HG03064 (cell line): ENCODE data around the gene DHFR2.

Source experiments
- ATAC-seq: cut with Tn5 transposase; IDR thresholded peaks from one replicate; pipeline ENCODE4 v1.9.1; 2021; ENCODE audit warnings: low read depth; ENCODE audit not compliant: unreplicated experiment

DHFR2 gene

DNA sequence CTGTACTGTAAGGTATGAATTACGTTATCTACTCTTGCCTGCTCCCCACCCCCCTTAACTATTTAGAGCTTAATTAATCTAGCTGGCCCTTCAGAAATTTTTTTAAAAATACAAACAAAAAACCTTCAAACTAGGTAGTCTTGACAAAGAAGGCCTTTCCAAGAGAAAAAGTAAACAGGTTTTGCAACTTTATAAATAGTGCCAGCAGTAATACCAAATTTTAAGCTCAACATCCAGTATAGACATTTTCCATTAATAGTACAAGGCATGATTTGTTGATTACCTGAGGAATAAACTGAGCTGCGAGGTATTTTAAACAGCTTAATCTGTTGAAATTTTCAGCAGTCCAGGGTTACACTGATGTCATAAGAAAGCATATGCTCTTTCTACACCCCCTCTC, 54.5 kb downstream of the DHFR2 start:
- no peak for ATAC-seq
